SK-N-SH treated with all-trans-retinoic acid at 6 μM for 48 hours (cell line): ENCODE results near the gene CLINT1.

Source experiments
- ARNTL ChIP-seq: fragments of 450-650 bp; formaldehyde crosslinking; IDR thresholded peaks from 2 replicates; pipeline ENCODE4 v1.5.0; 2020; ENCODE audit warnings: low read depth, mild to moderate bottlenecking, moderate library complexity, borderline replicate concordance
- CREB5 ChIP-seq: fragments of 250-450 bp; sonication (Bioruptor Pico); IDR thresholded peaks from 2 replicates; pipeline ENCODE4 v1.5.1; 2020; ENCODE audit warnings: low read depth, mild to moderate bottlenecking, moderate library complexity
- PPARA ChIP-seq: fragments of 250-450 bp; sonication (Bioruptor Pico); IDR thresholded peaks from 2 replicates; pipeline ENCODE4 v1.5.0; 2020; ENCODE audit warnings: mild to moderate bottlenecking, borderline replicate concordance
- ZNF565 ChIP-seq: fragments of 450-650 bp; formaldehyde crosslinking; conservative IDR thresholded peaks from 2 replicates; pipeline ENCODE4 v1.5.0; 2020; ENCODE audit warnings: low read depth, mild to moderate bottlenecking, moderate library complexity
- TF ChIP-seq, protein P1 (sequence below): fragments of 250-450 bp; sonication (Bioruptor Pico); IDR thresholded peaks from 2 replicates; pipeline ENCODE4 v1.5.0; 2020; ENCODE audit warnings: mild to moderate bottlenecking, moderate library complexity
- TF ChIP-seq, protein P2 (sequence below): fragments of 250-450 bp; sonication (Bioruptor Pico); IDR thresholded peaks from 2 replicates; pipeline ENCODE4 v1.8.0; 2021; ENCODE audit warnings: low read depth, mild to moderate bottlenecking, moderate library complexity, borderline replicate concordance
- TF ChIP-seq, protein P3 (sequence below): fragments of 250-450 bp; sonication (Bioruptor Pico); IDR thresholded peaks from 2 replicates; pipeline ENCODE4 v1.8.0; 2020; ENCODE audit warnings: mild to moderate bottlenecking, moderate library complexity, borderline replicate concordance

DNA sequence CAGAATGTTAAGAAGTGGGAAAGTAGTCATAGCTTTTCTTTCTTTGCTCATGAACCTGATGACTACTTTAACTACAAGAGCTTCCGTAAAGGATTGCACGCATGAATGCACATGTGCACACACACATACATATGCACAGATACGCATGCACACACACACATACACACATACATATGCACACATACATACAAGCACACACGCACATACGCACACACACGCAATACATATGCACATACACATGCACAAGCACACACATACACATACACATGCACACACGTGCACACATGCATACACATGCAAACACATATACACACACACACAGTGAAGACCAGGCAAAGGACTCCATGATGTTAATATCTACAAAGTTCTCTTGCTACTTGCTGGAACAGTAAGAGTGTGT, 92.5 kb downstream of the CLINT1 start:
- TF ChIP-seq, protein P1, sequence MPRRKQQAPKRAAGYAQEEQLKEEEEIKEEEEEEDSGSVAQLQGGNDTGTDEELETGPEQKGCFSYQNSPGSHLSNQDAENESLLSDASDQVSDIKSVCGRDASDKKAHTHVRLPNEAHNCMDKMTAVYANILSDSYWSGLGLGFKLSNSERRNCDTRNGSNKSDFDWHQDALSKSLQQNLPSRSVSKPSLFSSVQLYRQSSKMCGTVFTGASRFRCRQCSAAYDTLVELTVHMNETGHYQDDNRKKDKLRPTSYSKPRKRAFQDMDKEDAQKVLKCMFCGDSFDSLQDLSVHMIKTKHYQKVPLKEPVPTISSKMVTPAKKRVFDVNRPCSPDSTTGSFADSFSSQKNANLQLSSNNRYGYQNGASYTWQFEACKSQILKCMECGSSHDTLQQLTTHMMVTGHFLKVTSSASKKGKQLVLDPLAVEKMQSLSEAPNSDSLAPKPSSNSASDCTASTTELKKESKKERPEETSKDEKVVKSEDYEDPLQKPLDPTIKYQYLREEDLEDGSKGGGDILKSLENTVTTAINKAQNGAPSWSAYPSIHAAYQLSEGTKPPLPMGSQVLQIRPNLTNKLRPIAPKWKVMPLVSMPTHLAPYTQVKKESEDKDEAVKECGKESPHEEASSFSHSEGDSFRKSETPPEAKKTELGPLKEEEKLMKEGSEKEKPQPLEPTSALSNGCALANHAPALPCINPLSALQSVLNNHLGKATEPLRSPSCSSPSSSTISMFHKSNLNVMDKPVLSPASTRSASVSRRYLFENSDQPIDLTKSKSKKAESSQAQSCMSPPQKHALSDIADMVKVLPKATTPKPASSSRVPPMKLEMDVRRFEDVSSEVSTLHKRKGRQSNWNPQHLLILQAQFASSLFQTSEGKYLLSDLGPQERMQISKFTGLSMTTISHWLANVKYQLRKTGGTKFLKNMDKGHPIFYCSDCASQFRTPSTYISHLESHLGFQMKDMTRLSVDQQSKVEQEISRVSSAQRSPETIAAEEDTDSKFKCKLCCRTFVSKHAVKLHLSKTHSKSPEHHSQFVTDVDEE (CRISPR knock-in tag), result no peak
- TF ChIP-seq, protein P2, sequence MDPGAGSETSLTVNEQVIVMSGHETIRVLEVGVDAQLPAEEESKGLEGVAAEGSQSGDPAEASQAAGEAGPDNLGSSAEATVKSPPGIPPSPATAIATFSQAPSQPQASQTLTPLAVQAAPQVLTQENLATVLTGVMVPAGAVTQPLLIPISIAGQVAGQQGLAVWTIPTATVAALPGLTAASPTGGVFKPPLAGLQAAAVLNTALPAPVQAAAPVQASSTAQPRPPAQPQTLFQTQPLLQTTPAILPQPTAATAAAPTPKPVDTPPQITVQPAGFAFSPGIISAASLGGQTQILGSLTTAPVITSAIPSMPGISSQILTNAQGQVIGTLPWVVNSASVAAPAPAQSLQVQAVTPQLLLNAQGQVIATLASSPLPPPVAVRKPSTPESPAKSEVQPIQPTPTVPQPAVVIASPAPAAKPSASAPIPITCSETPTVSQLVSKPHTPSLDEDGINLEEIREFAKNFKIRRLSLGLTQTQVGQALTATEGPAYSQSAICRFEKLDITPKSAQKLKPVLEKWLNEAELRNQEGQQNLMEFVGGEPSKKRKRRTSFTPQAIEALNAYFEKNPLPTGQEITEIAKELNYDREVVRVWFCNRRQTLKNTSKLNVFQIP (CRISPR knock-in tag), result no peak
- no peak for TF ChIP-seq PPARA (CRISPR knock-in tag)
- TF ChIP-seq, protein P3, sequence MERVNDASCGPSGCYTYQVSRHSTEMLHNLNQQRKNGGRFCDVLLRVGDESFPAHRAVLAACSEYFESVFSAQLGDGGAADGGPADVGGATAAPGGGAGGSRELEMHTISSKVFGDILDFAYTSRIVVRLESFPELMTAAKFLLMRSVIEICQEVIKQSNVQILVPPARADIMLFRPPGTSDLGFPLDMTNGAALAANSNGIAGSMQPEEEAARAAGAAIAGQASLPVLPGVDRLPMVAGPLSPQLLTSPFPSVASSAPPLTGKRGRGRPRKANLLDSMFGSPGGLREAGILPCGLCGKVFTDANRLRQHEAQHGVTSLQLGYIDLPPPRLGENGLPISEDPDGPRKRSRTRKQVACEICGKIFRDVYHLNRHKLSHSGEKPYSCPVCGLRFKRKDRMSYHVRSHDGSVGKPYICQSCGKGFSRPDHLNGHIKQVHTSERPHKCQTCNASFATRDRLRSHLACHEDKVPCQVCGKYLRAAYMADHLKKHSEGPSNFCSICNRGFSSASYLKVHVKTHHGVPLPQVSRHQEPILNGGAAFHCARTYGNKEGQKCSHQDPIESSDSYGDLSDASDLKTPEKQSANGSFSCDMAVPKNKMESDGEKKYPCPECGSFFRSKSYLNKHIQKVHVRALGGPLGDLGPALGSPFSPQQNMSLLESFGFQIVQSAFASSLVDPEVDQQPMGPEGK (CRISPR knock-in tag), result no peak
- TF ChIP-seq CREB5 (CRISPR knock-in tag), result no peak
- no peak for TF ChIP-seq ZNF565 (CRISPR knock-in tag)
- TF ChIP-seq ARNTL, result no peak
